Mammary epithelial cell (primary cell): Measurements from ENCODE around the gene DOCK6.

ENCODE experiments used
- EZH2 ChIP-seq: IDR thresholded peaks from 2 replicates; pipeline ENCODE4 v1.6.1; 2012; ENCODE audit warnings: low read length, inconsistent platforms, borderline replicate concordance
- TF ChIP-seq, protein P1 (sequence below), 2 donors: IDR thresholded peaks in 1 of 2; conservative IDR thresholded peaks in 1 of 2; 2 replicates each; pipeline ENCODE4 v1.5.1; 2011 to 2012; ENCODE audit warnings: inconsistent platforms in 2 of 2, low read length in 2 of 2, mild to moderate bottlenecking in 2 of 2, control low read depth in 1 of 2, low read depth in 1 of 2; ENCODE audit not compliant: insufficient read depth in 1 of 2; ENCODE audit errors: extremely low read depth in 1 of 2

DNA sequence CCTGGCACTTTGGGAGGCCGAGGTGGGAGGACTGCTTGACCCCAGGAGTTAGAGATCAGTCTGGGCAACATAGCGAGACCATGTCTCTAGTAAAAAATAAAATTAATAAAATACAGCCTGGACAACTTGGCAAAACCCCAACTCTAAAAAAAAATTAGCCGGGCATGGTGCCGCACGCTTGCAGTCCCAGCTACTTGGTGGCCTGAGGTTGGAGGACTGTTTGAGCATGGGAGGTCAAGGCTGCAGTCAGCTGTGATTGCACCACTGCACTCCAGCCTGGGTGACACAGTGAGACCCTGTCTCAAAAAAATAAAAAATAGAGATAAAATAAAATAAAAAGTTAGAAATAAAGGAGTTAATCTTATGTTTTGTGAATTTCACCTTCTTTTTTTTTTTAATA, 91.2 kb downstream of the DOCK6 start:
- TF ChIP-seq, protein P1, sequence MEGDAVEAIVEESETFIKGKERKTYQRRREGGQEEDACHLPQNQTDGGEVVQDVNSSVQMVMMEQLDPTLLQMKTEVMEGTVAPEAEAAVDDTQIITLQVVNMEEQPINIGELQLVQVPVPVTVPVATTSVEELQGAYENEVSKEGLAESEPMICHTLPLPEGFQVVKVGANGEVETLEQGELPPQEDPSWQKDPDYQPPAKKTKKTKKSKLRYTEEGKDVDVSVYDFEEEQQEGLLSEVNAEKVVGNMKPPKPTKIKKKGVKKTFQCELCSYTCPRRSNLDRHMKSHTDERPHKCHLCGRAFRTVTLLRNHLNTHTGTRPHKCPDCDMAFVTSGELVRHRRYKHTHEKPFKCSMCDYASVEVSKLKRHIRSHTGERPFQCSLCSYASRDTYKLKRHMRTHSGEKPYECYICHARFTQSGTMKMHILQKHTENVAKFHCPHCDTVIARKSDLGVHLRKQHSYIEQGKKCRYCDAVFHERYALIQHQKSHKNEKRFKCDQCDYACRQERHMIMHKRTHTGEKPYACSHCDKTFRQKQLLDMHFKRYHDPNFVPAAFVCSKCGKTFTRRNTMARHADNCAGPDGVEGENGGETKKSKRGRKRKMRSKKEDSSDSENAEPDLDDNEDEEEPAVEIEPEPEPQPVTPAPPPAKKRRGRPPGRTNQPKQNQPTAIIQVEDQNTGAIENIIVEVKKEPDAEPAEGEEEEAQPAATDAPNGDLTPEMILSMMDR (conservative IDR thresholded peaks at IDR 0.05 in 1 of 2, IDR thresholded peaks at IDR 0.05 in 1 of 2; ENCODE audit: extremely low read depth in 1 of 2, insufficient read depth in 1 of 2, low read depth in 1 of 2, low read length in 2 of 2): no peak
- no peak for TF ChIP-seq EZH2
